Measurements from ENCODE around the gene CPNE6. TPM values are rescaled to one million over a fixed set of nuclear protein-coding genes. Genes with fewer than 3 reads are reported as not detected.

Gene CPNE6
- polyA plus RNA-seq, 1 donor (not counting 4 experiments of a cell fraction or from before 2014, with no cell fraction given) = not detected

- Histone ChIP-seq H3K9ac (ENCODE audit: control insufficient read depth, extremely low read depth, insufficient read depth, low read length) (no peak overlapping the region), H4K20me1 (ENCODE audit: control insufficient read depth, extremely low read depth, insufficient read depth, low read length) (no peaks in the 10 kb centered on the region), H3K27ac (ENCODE audit: control insufficient read depth, insufficient read depth, low read length) (no peak overlapping the region), H3K4me1 (ENCODE audit: control insufficient read depth, extremely low read depth, insufficient read depth, low read length) (no peaks in the 10 kb centered on the region), H3K36me3 (ENCODE audit: control insufficient read depth in 2 of 2, extremely low read depth in 1 of 2, insufficient read depth in 2 of 2, low read length in 2 of 2) (no peaks in the 10 kb centered on the region), H3K9me3 (ENCODE audit: control insufficient read depth, low read depth, low read length) (no peaks in the 10 kb centered on the region), H3K4me2 (ENCODE audit: control insufficient read depth, extremely low read depth, insufficient read depth, low read depth, low read length) (no peak overlapping the region), H2AFZ (ENCODE audit: control insufficient read depth, low read length) (no peak overlapping the region), H3K27me3 (ENCODE audit: control insufficient read depth, extremely low read depth, insufficient read depth, low read length) (no peaks in the 10 kb centered on the region), H3K4me3 (ENCODE audit: control insufficient read depth in 2 of 3, extremely low read depth in 1 of 3, insufficient read depth in 2 of 3, low read depth in 1 of 3, low read length in 3 of 3) (no peak overlapping the region), H3K9me1 (ENCODE audit: control insufficient read depth, extremely low read depth, insufficient read depth, low read length) (no peaks in the 10 kb centered on the region), H3K79me2 (ENCODE audit: control insufficient read depth, insufficient read depth, low read length) (no peaks in the 10 kb centered on the region)
- dilution Hi-C loops (cut with MboI; ENCODE audit: extremely low pct_ligation_motif_present, low sequenced_read_pairs) = no loop called here
- no peak for TF ChIP-seq EZH2 (IDR thresholded peaks at IDR 0.05; ENCODE audit: low read length)
- TF ChIP-seq, protein P1, sequence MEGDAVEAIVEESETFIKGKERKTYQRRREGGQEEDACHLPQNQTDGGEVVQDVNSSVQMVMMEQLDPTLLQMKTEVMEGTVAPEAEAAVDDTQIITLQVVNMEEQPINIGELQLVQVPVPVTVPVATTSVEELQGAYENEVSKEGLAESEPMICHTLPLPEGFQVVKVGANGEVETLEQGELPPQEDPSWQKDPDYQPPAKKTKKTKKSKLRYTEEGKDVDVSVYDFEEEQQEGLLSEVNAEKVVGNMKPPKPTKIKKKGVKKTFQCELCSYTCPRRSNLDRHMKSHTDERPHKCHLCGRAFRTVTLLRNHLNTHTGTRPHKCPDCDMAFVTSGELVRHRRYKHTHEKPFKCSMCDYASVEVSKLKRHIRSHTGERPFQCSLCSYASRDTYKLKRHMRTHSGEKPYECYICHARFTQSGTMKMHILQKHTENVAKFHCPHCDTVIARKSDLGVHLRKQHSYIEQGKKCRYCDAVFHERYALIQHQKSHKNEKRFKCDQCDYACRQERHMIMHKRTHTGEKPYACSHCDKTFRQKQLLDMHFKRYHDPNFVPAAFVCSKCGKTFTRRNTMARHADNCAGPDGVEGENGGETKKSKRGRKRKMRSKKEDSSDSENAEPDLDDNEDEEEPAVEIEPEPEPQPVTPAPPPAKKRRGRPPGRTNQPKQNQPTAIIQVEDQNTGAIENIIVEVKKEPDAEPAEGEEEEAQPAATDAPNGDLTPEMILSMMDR (optimal IDR thresholded peaks at IDR 0.05 in 1 of 3, IDR thresholded peaks at IDR 0.05 in 1 of 3, conservative IDR thresholded peaks at IDR 0.05 in 1 of 3; ENCODE audit: extremely low read depth in 1 of 3, insufficient read depth in 2 of 3, low read length in 3 of 3) = no peak
- FAIRE-seq = no peak
- DNase-seq (ENCODE audit: low read depth, low spot score) = no peak
These were observed 14.1 kb upstream of the CPNE6 start for GRCh38 chr14:24057271-24057670.

DNA sequence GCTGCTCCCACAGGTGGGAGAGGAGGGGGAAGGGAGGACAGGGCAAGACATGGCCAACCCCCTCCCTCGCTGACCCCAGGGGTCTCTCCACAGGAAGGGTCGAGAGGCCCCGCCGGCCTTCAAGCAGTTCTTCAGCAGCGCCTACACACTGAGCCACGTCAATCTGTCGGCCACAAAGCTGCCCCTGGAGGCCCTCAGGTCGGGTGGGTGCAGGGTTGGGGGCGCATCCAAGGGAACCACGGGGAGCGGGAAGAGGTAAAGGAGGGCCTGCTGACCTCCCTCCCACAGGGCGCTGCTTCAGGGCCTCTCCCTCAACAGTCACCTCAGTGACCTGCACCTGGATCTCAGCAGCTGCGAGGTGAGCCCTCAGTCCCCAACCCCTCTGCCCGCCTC is 13.5 kb upstream of the CPNE6 start:
- no peak for DNase-seq (ENCODE audit: low read depth, low spot score)
- no peak overlapping the region for H3K4me2 ChIP-seq (ENCODE audit: control insufficient read depth, extremely low read depth, insufficient read depth, low read depth, low read length)
- H3K9ac ChIP-seq (ENCODE audit: control insufficient read depth, extremely low read depth, insufficient read depth, low read length) = no peak overlapping the region
- no peaks in the 10 kb centered on the region for H3K27me3 ChIP-seq (ENCODE audit: control insufficient read depth, extremely low read depth, insufficient read depth, low read length)
- TF ChIP-seq, protein P1 (optimal IDR thresholded peaks at IDR 0.05 in 1 of 3, IDR thresholded peaks at IDR 0.05 in 1 of 3, conservative IDR thresholded peaks at IDR 0.05 in 1 of 3; ENCODE audit: extremely low read depth in 1 of 3, insufficient read depth in 2 of 3, low read length in 3 of 3) = no peak
- TF ChIP-seq EZH2 (IDR thresholded peaks at IDR 0.05; ENCODE audit: low read length) = no peak
- no peaks in the 10 kb centered on the region for H3K36me3 ChIP-seq (ENCODE audit: control insufficient read depth in 2 of 2, extremely low read depth in 1 of 2, insufficient read depth in 2 of 2, low read length in 2 of 2)
- no peak overlapping the region for H3K4me3 ChIP-seq (ENCODE audit: control insufficient read depth in 2 of 3, extremely low read depth in 1 of 3, insufficient read depth in 2 of 3, low read depth in 1 of 3, low read length in 3 of 3)
- no peaks in the 10 kb centered on the region for H4K20me1 ChIP-seq (ENCODE audit: control insufficient read depth, extremely low read depth, insufficient read depth, low read length)
- H3K4me1 ChIP-seq (ENCODE audit: control insufficient read depth, extremely low read depth, insufficient read depth, low read length) = no peaks in the 10 kb centered on the region
- no peaks in the 10 kb centered on the region for H3K9me1 ChIP-seq (ENCODE audit: control insufficient read depth, extremely low read depth, insufficient read depth, low read length)
- H3K79me2 ChIP-seq (ENCODE audit: control insufficient read depth, insufficient read depth, low read length) = no peaks in the 10 kb centered on the region
- dilution Hi-C loops (cut with MboI; ENCODE audit: extremely low pct_ligation_motif_present, low sequenced_read_pairs) = no loop called here
- no peak for FAIRE-seq
- no peak overlapping the region for H3K27ac ChIP-seq (ENCODE audit: control insufficient read depth, insufficient read depth, low read length)
- H3K9me3 ChIP-seq (ENCODE audit: control insufficient read depth, low read depth, low read length) = no peaks in the 10 kb centered on the region
- H2AFZ ChIP-seq (ENCODE audit: control insufficient read depth, low read length) = no peak overlapping the region
